Esophagus squamous epithelium (tissue), 4 donors: Measurements from ENCODE around the gene ATXN1.

ENCODE experiments used
- CTCF ChIP-seq, 6 experiments: fragments of 450-650 bp in 4 of 6; fragments of 200-600 bp in 2 of 6; sonication (generic) in 2 of 6; IDR thresholded peaks; one replicate each; pipeline ENCODE4 v1.5.1; 2016 to 2019; ENCODE audit warnings: antibody characterized with exemption in 6 of 6, mild to moderate bottlenecking in 4 of 6, moderate library complexity in 4 of 6
- POLR2A ChIP-seq, 4 donors: fragments of 450-650 bp; IDR thresholded peaks; one replicate each; pipeline ENCODE4 v1.6.1; 2017; ENCODE audit warnings: antibody characterized with exemption in 4 of 4, mild to moderate bottlenecking in 4 of 4, moderate library complexity in 3 of 4

- TF ChIP-seq CTCF (IDR thresholded peaks at IDR 0.05) (no peak), POLR2A (IDR thresholded peaks at IDR 0.05) (no peak)
Measured at GRCh38 chr6:16635810-16636602, 125.3 kb downstream of the ATXN1 start.
